Measurements from ENCODE around the gene SLIT3.

SLIT3 gene

GRCh38 chr5:168962306-168962705, 338.6 kb downstream of the SLIT3 start:
- Histone ChIP-seq H3K9ac (ENCODE audit: low read length) (no peak overlapping the region), H2AFZ (ENCODE audit: low read depth, low read length) (no peak overlapping the region)
- no peak for TF ChIP-seq CTCF (IDR thresholded peaks at IDR 0.05; ENCODE audit: low read depth, low read length)
- no peak for TF ChIP-seq EZH2phosphoT487 (IDR thresholded peaks at IDR 0.05; ENCODE audit: low read depth)

GRCh38 chr5:168961681-168962080, 339.3 kb downstream of the SLIT3 start:
- Histone ChIP-seq H3K27me3 (ENCODE audit: low read depth, low read length) (peaks cover 61% of the 10 kb centered on the region), H4K20me1 (ENCODE audit: insufficient read depth, low read length) (0 out of 2 replicates have a peak, but pooled peaks cover 4% of the 10 kb centered on the region), H3K9ac (ENCODE audit: low read length) (no peak overlapping the region), H3K4me2 (ENCODE audit: low read length) (no peak overlapping the region), H3K36me3 (replicated peaks; ENCODE audit: low read depth, low read length) (no peaks in the 10 kb centered on the region), H3K79me2 (ENCODE audit: low read length) (no peaks in the 10 kb centered on the region), H3K4me3 (ENCODE audit: low read length) (no peak overlapping the region), H3K27ac (ENCODE audit: low read length) (no peak overlapping the region), H3K4me1 (ENCODE audit: low read length) (no peaks in the 10 kb centered on the region), H3K9me3 (ENCODE audit: insufficient read depth, low read length) (no peaks in the 10 kb centered on the region), H2AFZ (ENCODE audit: low read depth, low read length) (no peak overlapping the region)
- TF ChIP-seq CTCF (IDR thresholded peaks at IDR 0.05; ENCODE audit: low read depth, low read length) (no peak), EZH2phosphoT487 (IDR thresholded peaks at IDR 0.05; ENCODE audit: low read depth) (no peak)

More at GRCh38 chr5:168962306-168962705, 338.6 kb downstream of the SLIT3 start:
- no peak overlapping the region for H3K27ac ChIP-seq (ENCODE audit: low read length)
- no peaks in the 10 kb centered on the region for H3K36me3 ChIP-seq (replicated peaks; ENCODE audit: low read depth, low read length)
- no peak overlapping the region for H3K4me3 ChIP-seq (ENCODE audit: low read length)
- H3K9me3 ChIP-seq (ENCODE audit: insufficient read depth, low read length) = no peaks in the 10 kb centered on the region
- H3K4me2 ChIP-seq (ENCODE audit: low read length) = no peak overlapping the region
- 0 out of 2 replicates have a peak, but pooled peaks cover 4% of the 10 kb centered on the region for H4K20me1 ChIP-seq (ENCODE audit: insufficient read depth, low read length)
- H3K4me1 ChIP-seq (ENCODE audit: low read length) = no peaks in the 10 kb centered on the region
- no peaks in the 10 kb centered on the region for H3K79me2 ChIP-seq (ENCODE audit: low read length)
- H3K27me3 ChIP-seq (ENCODE audit: low read depth, low read length) = peaks cover 66% of the 10 kb centered on the region

- H3K4me3 ChIP-seq (ENCODE audit: low read length) = no peak overlapping the region
- H3K4me1 ChIP-seq (ENCODE audit: low read length) = no peaks in the 10 kb centered on the region
- no peaks in the 10 kb centered on the region for H3K79me2 ChIP-seq (ENCODE audit: low read length)
- no peaks in the 10 kb centered on the region for H3K9me3 ChIP-seq (ENCODE audit: insufficient read depth, low read length)
- no peak overlapping the region for H3K4me2 ChIP-seq (ENCODE audit: low read length)
- H3K36me3 ChIP-seq (replicated peaks; ENCODE audit: low read depth, low read length) = no peaks in the 10 kb centered on the region
- peaks cover 49% of the 10 kb centered on the region for H3K27me3 ChIP-seq (ENCODE audit: low read depth, low read length)
- no peak for TF ChIP-seq EZH2phosphoT487 (IDR thresholded peaks at IDR 0.05; ENCODE audit: low read depth)
- no peak for TF ChIP-seq CTCF (IDR thresholded peaks at IDR 0.05; ENCODE audit: low read depth, low read length)
- no peak overlapping the region for H3K27ac ChIP-seq (ENCODE audit: low read length)
- no peak overlapping the region for H3K9ac ChIP-seq (ENCODE audit: low read length)
- H2AFZ ChIP-seq (ENCODE audit: low read depth, low read length) = no peak overlapping the region
- H4K20me1 ChIP-seq (ENCODE audit: insufficient read depth, low read length) = 0 out of 2 replicates have a peak, but pooled peaks cover 4% of the 10 kb centered on the region
Measured at GRCh38 chr5:168960497-168960896, 340.4 kb downstream of the SLIT3 start.

- TF ChIP-seq CTCF (IDR thresholded peaks at IDR 0.05; ENCODE audit: low read depth, low read length) (no peak), EZH2phosphoT487 (IDR thresholded peaks at IDR 0.05; ENCODE audit: low read depth) (no peak)
- H3K9ac ChIP-seq (ENCODE audit: low read length) = no peak overlapping the region
- no peaks in the 10 kb centered on the region for H3K9me3 ChIP-seq (ENCODE audit: insufficient read depth, low read length)
- H3K27me3 ChIP-seq (ENCODE audit: low read depth, low read length) = peaks cover 16% of the 10 kb centered on the region; the same call in 1 of the 2 replicates
- H3K36me3 ChIP-seq (replicated peaks; ENCODE audit: low read depth, low read length) = no peaks in the 10 kb centered on the region
- no peaks in the 10 kb centered on the region for H4K20me1 ChIP-seq (ENCODE audit: insufficient read depth, low read length)
- no peak overlapping the region for H2AFZ ChIP-seq (ENCODE audit: low read depth, low read length)
- H3K4me1 ChIP-seq (ENCODE audit: low read length) = peaks cover 20% of the 10 kb centered on the region
- no peak overlapping the region for H3K4me3 ChIP-seq (ENCODE audit: low read length)
- H3K79me2 ChIP-seq (ENCODE audit: low read length) = no peaks in the 10 kb centered on the region
- no peak overlapping the region for H3K27ac ChIP-seq (ENCODE audit: low read length)
- H3K4me2 ChIP-seq (ENCODE audit: low read length) = no peak overlapping the region
Measured at GRCh38 chr5:168953351-168953750, 347.6 kb downstream of the SLIT3 start.
